DOHH2 (cell line): Measurements from ENCODE around the gene PRDM15.

ENCODE experiments used
- H3F3A ChIP-seq: fragments of 200-600 bp; sonication (generic), shearing (Covaris generic); 2 replicates; pipeline ENCODE4 v1.6.0; 2016; ENCODE audit warnings: antibody characterized with exemption, mild to moderate bottlenecking; ENCODE audit not compliant: control insufficient read depth, insufficient read depth
- H3K27ac ChIP-seq: fragments of 200-600 bp; sonication (generic); 2 replicates; pipeline ENCODE4 v1.5.1; 2014; ENCODE audit warnings: low read depth, mild to moderate bottlenecking, low read length, moderate library complexity
- H3K27me3 ChIP-seq: fragments of 200-600 bp; sonication (generic); 2 replicates; pipeline ENCODE4 v1.6.1; 2014; ENCODE audit warnings: mild to moderate bottlenecking, low read length, mixed read lengths; ENCODE audit not compliant: control insufficient read depth
- H3K36me3 ChIP-seq: fragments of 200-600 bp; sonication (generic); 2 replicates; pipeline ENCODE4 v1.6.1; 2014; ENCODE audit warnings: mild to moderate bottlenecking, low read length, moderate library complexity, mixed read lengths; ENCODE audit not compliant: control insufficient read depth
- H3K4me1 ChIP-seq: fragments of 200-600 bp; sonication (generic); 2 replicates; pipeline ENCODE4 v1.6.1; 2014; ENCODE audit warnings: mild to moderate bottlenecking, low read length, mixed read lengths; ENCODE audit not compliant: control insufficient read depth
- H3K4me2 ChIP-seq: fragments of 200-600 bp; sonication (generic); 2 replicates; pipeline ENCODE4 v1.6.0; 2014; ENCODE audit warnings: mild to moderate bottlenecking, low read length, moderate library complexity
- H3K4me3 ChIP-seq: fragments of 200-600 bp; sonication (generic); 2 replicates; pipeline ENCODE4 v1.5.1; 2014; ENCODE audit warnings: mild to moderate bottlenecking, low read length, mixed read lengths
- H3K79me2 ChIP-seq: fragments of 200-600 bp; sonication (generic); 2 replicates; pipeline ENCODE4 v1.6.1; 2014; ENCODE audit warnings: mild to moderate bottlenecking, low read length, mixed read lengths; ENCODE audit not compliant: control insufficient read depth
- H3K9me2 ChIP-seq: fragments of 200-600 bp; sonication (generic); replicated peaks from 2 replicates; pipeline ENCODE4 v1.6.1; 2014; ENCODE audit warnings: mild to moderate bottlenecking, low read length, mixed read lengths; ENCODE audit not compliant: control insufficient read depth
- H3K9me3 ChIP-seq: fragments of 200-600 bp; sonication (generic); 2 replicates; pipeline ENCODE4 v1.6.1; 2014; ENCODE audit warnings: antibody characterized with exemption, low read length, mixed read lengths; ENCODE audit not compliant: control insufficient read depth, insufficient read depth
- H4K20me1 ChIP-seq: fragments of 200-600 bp; sonication (generic); 2 replicates; pipeline ENCODE4 v1.6.0; 2014; ENCODE audit warnings: low read depth, mild to moderate bottlenecking, antibody characterized with exemption, low read length, moderate library complexity; ENCODE audit not compliant: control insufficient read depth, insufficient read depth
- EZH2phosphoT487 ChIP-seq: fragments of 200-600 bp; sonication (generic); IDR thresholded peaks from 2 replicates; pipeline ENCODE4 v1.6.1; 2017; ENCODE audit warnings: borderline replicate concordance, mild to moderate bottlenecking, antibody characterized with exemption, low read length, moderate library complexity, mixed read lengths
- TF ChIP-seq, protein P1 (sequence below): fragments of 200-600 bp; sonication (generic); IDR thresholded peaks from one replicate; pipeline ENCODE4 v1.5.1; 2014; ENCODE audit warnings: antibody characterized with exemption, mild to moderate bottlenecking, low read depth, low read length; ENCODE audit not compliant: poor library complexity, severe bottlenecking

The PRDM15 gene

DNA sequence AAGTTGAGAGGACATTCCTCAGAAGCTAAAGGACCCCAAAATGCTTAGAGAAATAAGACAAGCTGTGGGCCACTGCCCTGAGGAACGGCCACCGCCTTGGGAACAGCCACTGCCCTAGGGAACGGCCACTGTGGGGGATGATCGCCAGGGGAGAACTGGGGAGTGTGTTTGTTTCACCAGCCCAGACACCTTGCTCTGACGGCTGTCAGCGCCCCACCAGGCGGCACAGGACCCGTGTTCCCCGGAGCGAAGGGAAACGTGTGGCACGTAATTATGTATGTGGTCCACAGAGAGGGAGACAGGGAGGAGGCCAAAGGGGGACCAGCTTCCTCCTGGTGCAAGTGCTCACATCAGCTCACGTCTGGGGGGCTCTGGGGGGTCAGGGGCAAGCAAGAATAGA, 66.5 kb downstream of the PRDM15 start:
- Histone ChIP-seq H3K27ac (no peak overlapping the region), H3K4me3 (no peak overlapping the region), H3K36me3 (peaks cover 88% of the 10 kb centered on the region), H4K20me1 (peaks cover 16% of the 10 kb centered on the region; the same call in 1 of the 2 replicates), H3K9me2 (no peaks in the 10 kb centered on the region), H3K79me2 (peaks cover 78% of the 10 kb centered on the region), H3K4me1 (peaks cover 11% of the 10 kb centered on the region), H3K9me3 (no peaks in the 10 kb centered on the region), H3F3A (peaks cover 11% of the 10 kb centered on the region), H3K4me2 (no peak overlapping the region), H3K27me3 (no peaks in the 10 kb centered on the region)
- no peak for TF ChIP-seq EZH2phosphoT487
- TF ChIP-seq, protein P1, sequence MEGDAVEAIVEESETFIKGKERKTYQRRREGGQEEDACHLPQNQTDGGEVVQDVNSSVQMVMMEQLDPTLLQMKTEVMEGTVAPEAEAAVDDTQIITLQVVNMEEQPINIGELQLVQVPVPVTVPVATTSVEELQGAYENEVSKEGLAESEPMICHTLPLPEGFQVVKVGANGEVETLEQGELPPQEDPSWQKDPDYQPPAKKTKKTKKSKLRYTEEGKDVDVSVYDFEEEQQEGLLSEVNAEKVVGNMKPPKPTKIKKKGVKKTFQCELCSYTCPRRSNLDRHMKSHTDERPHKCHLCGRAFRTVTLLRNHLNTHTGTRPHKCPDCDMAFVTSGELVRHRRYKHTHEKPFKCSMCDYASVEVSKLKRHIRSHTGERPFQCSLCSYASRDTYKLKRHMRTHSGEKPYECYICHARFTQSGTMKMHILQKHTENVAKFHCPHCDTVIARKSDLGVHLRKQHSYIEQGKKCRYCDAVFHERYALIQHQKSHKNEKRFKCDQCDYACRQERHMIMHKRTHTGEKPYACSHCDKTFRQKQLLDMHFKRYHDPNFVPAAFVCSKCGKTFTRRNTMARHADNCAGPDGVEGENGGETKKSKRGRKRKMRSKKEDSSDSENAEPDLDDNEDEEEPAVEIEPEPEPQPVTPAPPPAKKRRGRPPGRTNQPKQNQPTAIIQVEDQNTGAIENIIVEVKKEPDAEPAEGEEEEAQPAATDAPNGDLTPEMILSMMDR: no peak

DNA sequence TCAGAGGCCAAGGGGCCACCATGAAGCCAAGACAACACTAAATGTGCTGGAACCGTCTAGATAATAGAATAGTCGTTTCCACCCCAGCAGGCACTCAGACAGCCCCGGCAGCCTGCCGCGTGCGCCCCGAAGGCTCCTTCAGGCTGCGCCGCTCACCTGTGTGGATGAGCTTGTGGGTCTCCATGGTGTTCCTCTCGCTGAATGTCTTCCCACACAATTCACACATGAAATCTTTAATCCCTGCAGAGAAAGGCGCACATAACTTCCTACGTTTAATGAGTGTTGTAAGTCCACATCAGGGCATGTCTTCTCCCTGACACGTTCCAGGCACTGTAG, 68.6 kb downstream of the PRDM15 start:
- H3K9me2 ChIP-seq: no peaks in the 10 kb centered on the region
- peaks cover 79% of the 10 kb centered on the region for H3K79me2 ChIP-seq
- H3F3A ChIP-seq: peaks cover 3% of the 10 kb centered on the region; the same call in 1 of the 2 replicates
- H3K36me3 ChIP-seq: peaks cover 83% of the 10 kb centered on the region
- H3K4me2 ChIP-seq: no peak overlapping the region
- H3K9me3 ChIP-seq: no peaks in the 10 kb centered on the region
- H3K4me3 ChIP-seq: no peak overlapping the region
- TF ChIP-seq, protein P1: no peak
- no peak for TF ChIP-seq EZH2phosphoT487
- H3K27ac ChIP-seq: no peak overlapping the region
- H3K27me3 ChIP-seq: no peaks in the 10 kb centered on the region
- peaks cover 14% of the 10 kb centered on the region; the same call in 1 of the 2 replicates for H4K20me1 ChIP-seq
- no peaks in the 10 kb centered on the region for H3K4me1 ChIP-seq

DNA sequence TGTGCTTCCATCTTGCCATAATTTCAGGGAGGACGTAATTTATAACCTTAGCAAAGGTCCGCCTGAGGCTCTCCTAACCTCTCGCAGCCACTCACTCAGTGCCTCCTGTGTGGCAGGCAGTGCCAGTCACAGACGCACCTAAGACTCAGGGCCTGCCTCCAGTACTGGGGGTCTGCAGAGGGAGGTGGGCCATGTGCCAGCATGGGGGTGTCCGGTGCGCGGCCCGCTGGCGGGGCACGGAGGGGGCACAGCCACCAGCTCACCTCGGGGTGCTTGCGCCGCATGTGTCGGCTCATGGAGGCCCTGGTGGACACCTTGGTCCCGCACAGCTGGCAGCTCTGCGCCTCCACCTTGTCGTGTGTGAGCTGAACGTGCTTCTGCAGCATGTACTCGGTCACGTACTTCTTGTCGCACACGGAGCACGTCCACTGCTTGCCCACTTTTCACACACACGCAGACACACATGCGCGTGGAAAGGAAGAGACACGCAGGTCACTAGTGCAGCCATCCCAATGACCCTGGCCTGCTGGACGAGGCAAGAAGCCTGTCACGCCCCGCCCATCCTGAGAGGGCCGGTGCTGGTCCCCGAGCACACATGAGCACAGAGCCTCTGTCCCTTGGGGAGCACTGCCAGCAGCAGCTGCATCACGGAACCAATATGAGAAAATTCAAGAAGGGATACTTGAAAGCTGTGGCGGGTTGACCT, 69.1 kb downstream of the PRDM15 start:
- Histone ChIP-seq H3K36me3 (peaks cover 83% of the 10 kb centered on the region), H3K27me3 (no peaks in the 10 kb centered on the region), H3K9me3 (no peaks in the 10 kb centered on the region), H3K4me3 (no peak overlapping the region), H4K20me1 (peaks cover 16% of the 10 kb centered on the region; the same call in 1 of the 2 replicates), H3K4me1 (no peaks in the 10 kb centered on the region), H3K4me2 (no peak overlapping the region), H3K9me2 (no peaks in the 10 kb centered on the region), H3K27ac (no peak overlapping the region), H3F3A (peaks cover 3% of the 10 kb centered on the region; the same call in 1 of the 2 replicates), H3K79me2 (peaks cover 79% of the 10 kb centered on the region)
- TF ChIP-seq EZH2phosphoT487: no peak
- TF ChIP-seq, protein P1: no peak
